Thymus (tissue), 11 donors: Measurements from ENCODE around the gene RBM15. TPM values are rescaled to one million over a fixed set of nuclear protein-coding genes. Genes with fewer than 3 reads are reported as not detected.

ENCODE experiments used
- DNase-seq, 9 donors: peaks; one replicate each; pipeline ENCODE4 v3.0.0-alpha.2; 2013; ENCODE audit warnings: low spot score in 9 of 9, low read depth in 6 of 9, missing footprints in 1 of 9
- H3K27ac ChIP-seq, 2 donors: one replicate each; pipeline ENCODE4 v1.5.1; 2013; ENCODE audit warnings: control low read depth in 1 of 2, low read depth in 1 of 2, low read length in 1 of 2, mild to moderate bottlenecking in 1 of 2, moderate library complexity in 1 of 2
- H3K27me3 ChIP-seq, 2 donors: one replicate each; pipeline ENCODE4 v1.5.1; 2013; ENCODE audit warnings: low read length in 1 of 2; ENCODE audit not compliant: control insufficient read depth in 2 of 2, insufficient read depth in 1 of 2
- H3K36me3 ChIP-seq, 2 donors: one replicate each; pipeline ENCODE4 v1.5.1; 2013; ENCODE audit warnings: low read length in 1 of 2, mild to moderate bottlenecking in 1 of 2, moderate library complexity in 1 of 2; ENCODE audit not compliant: control insufficient read depth in 2 of 2, insufficient read depth in 2 of 2
- H3K4me1 ChIP-seq, 2 donors: one replicate each; pipeline ENCODE4 v1.5.1; 2013; ENCODE audit warnings: low read length in 2 of 2; ENCODE audit not compliant: control insufficient read depth in 2 of 2, insufficient read depth in 2 of 2
- H3K4me3 ChIP-seq, 2 donors: one replicate each; pipeline ENCODE4 v1.5.1; 2013; ENCODE audit warnings: low read length in 2 of 2, control low read depth in 1 of 2, mild to moderate bottlenecking in 1 of 2
- H3K9me3 ChIP-seq, 2 donors: one replicate each; pipeline ENCODE4 v1.5.1; 2013; ENCODE audit warnings: low read length in 1 of 2, mild to moderate bottlenecking in 1 of 2; ENCODE audit not compliant: control insufficient read depth in 2 of 2, insufficient read depth in 1 of 2
- WGBS: extraction: QIAGEN DNeasy Blood & Tissue Kit; methylation state at CpG from one replicate; pipeline ENCODE4 v1.1.7; 2013; 5-methylcytosine and 5-hydroxymethylcytosine counted together
- polyA plus RNA-seq: library from polyadenylated mRNA; stranded (reverse); fragments of 200-250 nt; gene quantifications from one replicate; pipeline ENCODE4 v1.2.3, GENCODE V29; 2013
- total RNA-seq: library from RNA; stranded (reverse); fragments of 120-200 nt; gene quantifications from one replicate; pipeline ENCODE4 v1.2.4, GENCODE V29; 2013
- donor health status: healthy.

The RBM15 gene
- total and polyA plus RNA-seq, 2 donors, result 5.6 to 26.0 TPM

- Histone ChIP-seq H3K27ac (no peak overlapping the region), H3K27me3 (no peaks in the 10 kb centered on the region), H3K4me1 (peaks cover 0 to 3% of the 10 kb centered on the region in 2 donors), H3K36me3 (no peaks in the 10 kb centered on the region), H3K4me3 (no peak overlapping the region), H3K9me3 (no peaks in the 10 kb centered on the region)
- WGBS, result 57% methylated on average over 14 of the region's 14 CpGs
- DNase-seq, result peak; percentile 37 to 78 (median 54)
Observed at GRCh38 chr1:110312188-110313121, 26.7 kb upstream of the RBM15 start.

- H3K9me3 ChIP-seq, result no peaks in the 10 kb centered on the region
- H3K36me3 ChIP-seq, result no peaks in the 10 kb centered on the region
- no peak for DNase-seq
- H3K27ac ChIP-seq, result no peak overlapping the region
- H3K27me3 ChIP-seq, result no peaks in the 10 kb centered on the region
- peaks cover 0 to 3% of the 10 kb centered on the region in 2 donors for H3K4me1 ChIP-seq
- WGBS, result 97% methylated on average over 2 of the region's 2 CpGs
- no peak overlapping the region for H3K4me3 ChIP-seq
Observed at GRCh38 chr1:110316735-110317134, 22.4 kb upstream of the RBM15 start.

DNA sequence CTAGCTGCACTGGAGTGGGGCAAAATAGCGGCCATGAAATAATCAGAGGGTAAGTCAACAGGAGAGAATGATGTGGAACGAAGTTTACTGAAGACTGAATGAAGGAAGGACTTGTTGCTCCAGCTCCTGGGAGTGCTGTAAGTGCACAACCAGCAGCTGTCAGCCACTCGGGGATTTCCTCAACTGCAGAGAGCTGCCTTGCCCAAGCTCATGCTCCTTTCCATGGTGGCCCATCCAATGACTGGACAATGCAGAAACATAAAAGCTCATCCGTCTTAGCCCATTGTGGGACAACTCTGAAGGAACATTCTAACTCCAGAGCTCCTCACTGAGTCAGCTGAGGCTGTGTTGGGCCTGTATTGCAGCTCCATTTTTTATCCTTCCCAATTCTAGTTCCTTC is 21.1 kb upstream of the RBM15 start:
- no peak for DNase-seq
- Histone ChIP-seq H3K36me3 (no peaks in the 10 kb centered on the region), H3K4me1 (no peaks in the 10 kb centered on the region), H3K27ac (no peak overlapping the region), H3K27me3 (no peaks in the 10 kb centered on the region), H3K9me3 (no peaks in the 10 kb centered on the region), H3K4me3 (no peak overlapping the region)
- 94% methylated on average over 4 of the region's 4 CpGs for WGBS

- no peaks in the 10 kb centered on the region for H3K9me3 ChIP-seq
- no peak overlapping the region for H3K4me3 ChIP-seq
- no peak for DNase-seq
- no peaks in the 10 kb centered on the region for H3K4me1 ChIP-seq
- H3K36me3 ChIP-seq, result no peaks in the 10 kb centered on the region
- 94% methylated on average over 4 of the region's 4 CpGs for WGBS
- H3K27me3 ChIP-seq, result no peaks in the 10 kb centered on the region
- H3K27ac ChIP-seq, result no peak overlapping the region
Observed at GRCh38 chr1:110319332-110320167, 19.6 kb upstream of the RBM15 start.

- Histone ChIP-seq H3K27ac (no peak overlapping the region), H3K4me3 (no peak overlapping the region)
- 97% methylated on average over 1 of the region's 1 CpG for WGBS
Observed at GRCh38 chr1:110320168-110320518, 19.0 kb upstream of the RBM15 start.

GRCh38 chr1:110321045-110321444 is 18.1 kb upstream of the RBM15 start:
- no peak for DNase-seq
- Histone ChIP-seq H3K27me3 (no peaks in the 10 kb centered on the region), H3K9me3 (no peaks in the 10 kb centered on the region), H3K36me3 (no peaks in the 10 kb centered on the region), H3K27ac (no peak overlapping the region), H3K4me3 (no peak overlapping the region), H3K4me1 (no peaks in the 10 kb centered on the region)
- WGBS, result 95% methylated on average over 2 of the region's 2 CpGs

More at GRCh38 chr1:110320168-110320518, 19.0 kb upstream of the RBM15 start:
- H3K36me3 ChIP-seq, result no peaks in the 10 kb centered on the region
- H3K4me1 ChIP-seq, result no peaks in the 10 kb centered on the region
- no peak for DNase-seq
- H3K9me3 ChIP-seq, result no peaks in the 10 kb centered on the region
- no peaks in the 10 kb centered on the region for H3K27me3 ChIP-seq

DNA sequence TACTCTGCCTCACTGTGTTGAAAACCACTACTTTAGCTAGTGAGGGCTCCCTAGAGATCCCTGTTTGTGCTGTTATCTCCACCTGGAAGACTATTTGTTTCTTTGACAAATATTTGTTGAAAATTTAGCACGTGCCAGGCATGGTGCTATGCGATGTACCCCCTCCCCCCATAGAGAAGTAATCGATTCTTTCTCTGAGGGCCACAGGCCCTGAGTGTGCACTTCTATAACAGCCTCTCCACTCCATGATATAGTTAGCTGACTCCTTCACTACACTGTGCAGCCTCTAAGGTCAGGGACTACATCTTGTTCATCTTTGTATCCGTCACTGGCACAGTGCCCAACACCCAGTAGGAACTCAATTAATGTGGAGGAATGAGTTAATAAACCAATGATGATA is 17.3 kb upstream of the RBM15 start:
- Histone ChIP-seq H3K27me3 (no peaks in the 10 kb centered on the region), H3K27ac (no peak overlapping the region), H3K36me3 (no peaks in the 10 kb centered on the region), H3K4me1 (no peaks in the 10 kb centered on the region), H3K9me3 (no peaks in the 10 kb centered on the region), H3K4me3 (no peak overlapping the region)
- WGBS, result 95% methylated on average over 4 of the region's 4 CpGs
- DNase-seq, result no peak

DNA sequence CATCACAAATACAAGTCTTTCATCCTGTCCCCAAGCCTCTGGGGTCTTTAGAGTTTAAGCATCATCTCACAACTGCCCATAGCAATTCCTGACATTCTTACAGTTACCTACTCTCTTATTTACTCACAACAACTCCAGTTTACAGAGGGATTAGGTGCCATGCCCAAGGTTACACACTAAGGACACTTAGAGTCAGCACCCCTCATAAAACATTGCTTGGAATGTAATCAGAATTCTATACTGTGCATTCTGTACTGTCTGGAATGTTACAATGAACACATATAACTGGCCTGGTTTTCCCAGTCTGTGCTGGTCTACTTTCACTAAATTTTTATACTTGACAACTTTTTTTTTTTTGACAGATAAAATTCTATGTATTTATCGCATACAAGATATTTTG is 14.5 kb upstream of the RBM15 start:
- no peak overlapping the region for H3K4me3 ChIP-seq
- H3K27ac ChIP-seq, result no peak overlapping the region
- no peaks in the 10 kb centered on the region for H3K9me3 ChIP-seq
- no peaks in the 10 kb centered on the region for H3K4me1 ChIP-seq
- H3K27me3 ChIP-seq, result no peaks in the 10 kb centered on the region
- no peak for DNase-seq
- H3K36me3 ChIP-seq, result no peaks in the 10 kb centered on the region
- WGBS, result 99% methylated on average over 1 of the region's 1 CpG

DNA sequence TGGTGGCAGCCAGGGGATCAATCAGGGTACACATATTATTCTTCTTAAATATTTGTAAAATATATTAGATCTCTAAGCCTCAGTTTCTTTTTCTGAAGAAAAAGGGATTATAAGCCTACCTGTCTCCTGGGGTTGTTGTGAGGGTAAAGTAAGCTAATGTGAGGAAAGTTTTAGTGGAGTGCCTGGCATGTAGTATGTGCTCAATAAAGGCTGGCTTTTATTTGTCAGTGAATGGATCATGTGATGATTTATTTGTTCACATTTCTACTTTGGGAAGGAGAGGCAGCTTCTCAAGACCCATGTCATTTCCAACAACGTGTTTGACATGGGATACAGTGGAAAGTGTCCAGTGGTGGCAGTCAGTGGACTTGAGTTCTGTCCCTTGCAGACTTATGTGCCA is 12.4 kb upstream of the RBM15 start:
- Histone ChIP-seq H3K4me1 (no peaks in the 10 kb centered on the region), H3K4me3 (no peak overlapping the region), H3K9me3 (no peaks in the 10 kb centered on the region), H3K27ac (no peak overlapping the region), H3K27me3 (no peaks in the 10 kb centered on the region), H3K36me3 (no peaks in the 10 kb centered on the region)
- 93% methylated on average over 1 of the region's 1 CpG for WGBS
- DNase-seq, result no peak
